Neural progenitor cell (in vitro differentiated cells): ENCODE data around the gene NUP54.

Experiments used
- CTCF ChIP-seq: fragments of 200-600 bp; sonication (generic); IDR thresholded peaks from 2 replicates; pipeline ENCODE4 v1.5.1; 2017; ENCODE audit warnings: antibody characterized with exemption, mild to moderate bottlenecking
- EZH2 ChIP-seq: fragments of 200-600 bp; sonication (generic); IDR thresholded peaks from 2 replicates; pipeline ENCODE4 v1.6.1; 2017; ENCODE audit warnings: antibody characterized with exemption, mild to moderate bottlenecking, moderate library complexity
- EZH2phosphoT487 ChIP-seq: fragments of 200-600 bp; sonication (generic); IDR thresholded peaks from 2 replicates; pipeline ENCODE4 v1.6.1; 2017; ENCODE audit warnings: antibody characterized with exemption

DNA sequence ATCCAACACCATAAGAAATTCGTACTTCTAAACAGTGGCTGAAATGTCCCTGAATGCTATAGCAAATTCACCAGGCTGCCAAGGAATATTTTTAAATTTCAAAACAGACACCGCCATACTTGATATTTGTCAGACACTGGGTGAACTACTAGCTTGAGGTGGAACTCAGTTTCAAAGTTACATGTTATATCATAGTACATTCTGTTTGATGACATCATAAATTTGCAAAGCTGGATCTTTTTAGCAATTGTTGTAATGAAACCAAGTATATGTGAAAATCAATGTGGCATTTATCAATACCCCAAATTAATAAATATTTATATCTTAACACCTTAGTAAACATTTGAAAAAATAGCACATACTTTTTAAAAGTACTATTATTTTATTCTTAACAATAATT lies 59.5 kb downstream of the NUP54 start:
- no peak for TF ChIP-seq CTCF
- TF ChIP-seq EZH2phosphoT487, result no peak
- no peak for TF ChIP-seq EZH2
